T1000 (cell line): ENCODE data around the gene NUDT16L1.

ENCODE experiments used
- DNase-seq: peaks from one replicate; lab custom pipeline; 2025; ENCODE audit warnings: mixed read lengths; lab: John Stamatoyannopoulos, UW

The NUDT16L1 gene

GRCh38 chr16:4695473-4696171 lies 2.3 kb downstream of the NUDT16L1 start:
- no peak for DNase-seq

- no peak for DNase-seq
Measured at GRCh38 chr16:4696172-4696904, 3.0 kb downstream of the NUDT16L1 start.

- no peak for DNase-seq
Measured at GRCh38 chr16:4696905-4697847, 3.8 kb downstream of the NUDT16L1 start.

- DNase-seq: no peak
Measured at GRCh38 chr16:4697848-4698291, 4.5 kb downstream of the NUDT16L1 start.

- DNase-seq: no peak
Measured at GRCh38 chr16:4698321-4699045, 5.1 kb downstream of the NUDT16L1 start.

- no peak for DNase-seq
Measured at GRCh38 chr16:4699046-4699556, 5.7 kb downstream of the NUDT16L1 start.

- DNase-seq: no peak
Measured at GRCh38 chr16:4700380-4700996, 7.1 kb downstream of the NUDT16L1 start.

GRCh38 chr16:4700997-4701743 lies 7.8 kb downstream of the NUDT16L1 start:
- no peak for DNase-seq

- DNase-seq: no peak
Measured at GRCh38 chr16:4701791-4702465, 8.6 kb downstream of the NUDT16L1 start.

- DNase-seq: no peak
Measured at GRCh38 chr16:4702466-4702808, 9.1 kb downstream of the NUDT16L1 start.

GRCh38 chr16:4703906-4704305 lies 10.5 kb downstream of the NUDT16L1 start:
- no peak for DNase-seq

- no peak for DNase-seq
Measured at GRCh38 chr16:4704491-4704890, 11.1 kb downstream of the NUDT16L1 start.

GRCh38 chr16:4704913-4705312 lies 11.6 kb downstream of the NUDT16L1 start:
- no peak for DNase-seq

- DNase-seq: no peak
Measured at GRCh38 chr16:4706871-4707270, 13.5 kb downstream of the NUDT16L1 start.

- no peak for DNase-seq
Measured at GRCh38 chr16:4709481-4709880, 16.1 kb downstream of the NUDT16L1 start.

- DNase-seq: no peak
Measured at GRCh38 chr16:4713663-4714501, 20.5 kb downstream of the NUDT16L1 start.

GRCh38 chr16:4714996-4715395 lies 21.6 kb downstream of the NUDT16L1 start:
- no peak for DNase-seq

- DNase-seq: no peak
Measured at GRCh38 chr16:4718466-4718865, 25.1 kb downstream of the NUDT16L1 start.
